ENCODE results near the gene MRPS17. TPM values are rescaled to one million over a fixed set of nuclear protein-coding genes. Genes with fewer than 3 reads are reported as not detected.

The MRPS17 gene
- total and polyA plus RNA-seq, 12 donors, result 10.4 to 28.3 (median 14.5) TPM

Other genes with a start within 250 kb of the MRPS17 start
- not detected for gene SEPTIN14, start 89.1 kb upstream of the MRPS17 start, total RNA-seq
- gene SEPTIN14, start 89.1 kb upstream of the MRPS17 start, polyA plus RNA-seq, result not detected
- 1 to 10 TPM; 1.6 to 5.6 (median 3.3) TPM for gene ZNF713, start 64.4 kb upstream of the MRPS17 start, total RNA-seq
- 1 to 10 TPM in 2 of 3 donors, under 1 TPM in 1; 0.88 to 3.4 (median 3.3) TPM for gene ZNF713, start 64.4 kb upstream of the MRPS17 start, polyA plus RNA-seq
- 100 to 1,000 TPM in 6 of 9 donors, 10 to 100 TPM in 3; 85.9 to 171 (median 102) TPM for gene NIPSNAP2, start 12.7 kb downstream of the MRPS17 start, total RNA-seq
- gene NIPSNAP2, start 12.7 kb downstream of the MRPS17 start, polyA plus RNA-seq, result 100 to 1,000 TPM in 1 of 3 donors, 10 to 100 TPM in 2; 37.1 to 129 (median 67.0) TPM
- gene PSPH, start 99.6 kb downstream of the MRPS17 start, total RNA-seq, result 10 to 100 TPM; 10.4 to 68.7 (median 28.2) TPM
- 10 to 100 TPM in 2 of 3 donors, 1 to 10 TPM in 1; 2.8 to 13.7 (median 11.1) TPM for gene PSPH, start 99.6 kb downstream of the MRPS17 start, polyA plus RNA-seq
- 100 to 1,000 TPM in 3 of 9 donors, 10 to 100 TPM in 6; 51.6 to 236 (median 86.8) TPM for gene CCT6A, start 99.9 kb downstream of the MRPS17 start, total RNA-seq
- 100 to 1,000 TPM; 142 to 240 (median 163) TPM for gene CCT6A, start 99.9 kb downstream of the MRPS17 start, polyA plus RNA-seq
- 100 to 1,000 TPM; 115 to 230 (median 179) TPM for gene SUMF2, start 112.4 kb downstream of the MRPS17 start, total RNA-seq
- gene SUMF2, start 112.4 kb downstream of the MRPS17 start, polyA plus RNA-seq, result 100 to 1,000 TPM in 1 of 3 donors, 10 to 100 TPM in 2; 75.6 to 142 (median 92.3) TPM
- 10 to 100 TPM in 1 of 9 donors, 1 to 10 TPM in 8; 2.2 to 10.2 (median 5.7) TPM for gene PHKG1, start 141.1 kb downstream of the MRPS17 start, total RNA-seq
- gene PHKG1, start 141.1 kb downstream of the MRPS17 start, polyA plus RNA-seq, result 1 to 10 TPM in 2 of 3 donors, under 1 TPM in 1; 0.60 to 9.3 (median 5.8) TPM
- gene CHCHD2, start 154.6 kb downstream of the MRPS17 start, total RNA-seq, result 1,000 to 10,000 TPM in 3 of 9 donors, 100 to 1,000 TPM in 6; 543 to 1,335 (median 788) TPM
- 100 to 1,000 TPM; 217 to 816 (median 352) TPM for gene CHCHD2, start 154.6 kb downstream of the MRPS17 start, polyA plus RNA-seq
- 1 to 10 TPM in 2 of 9 donors, under 1 TPM in 1, not detected in 6; 0.17 to 2.5 (median 1.6) TPM for gene NUPR2, start 164.5 kb downstream of the MRPS17 start, total RNA-seq
- gene NUPR2, start 164.5 kb downstream of the MRPS17 start, polyA plus RNA-seq, result not detected

All from adrenal gland (tissue), 12 donors.